SK-N-DZ (cell line): Measurements from ENCODE around the gene GINS1. TPM values are rescaled to one million over a fixed set of nuclear protein-coding genes. Genes with fewer than 3 reads are reported as not detected.

Source experiments
- DNase-seq: peaks from one replicate; pipeline ENCODE4 v3.0.0-alpha.2; 2015; ENCODE audit warnings: low spot score
- polyA plus RNA-seq, 2 experiments: library from polyadenylated mRNA; depleted of rRNA; stranded (reverse); fragments of >200 nt; gene quantifications; 2 replicates each; pipeline ENCODE4 v1.2.3, GENCODE V29; 2014

Gene GINS1
- polyA plus RNA-seq (2014; cell fraction: cytosol; rRNA removed), result 44.3 and 56.2 TPM in 2 replicates
- polyA plus RNA-seq (2014; cell fraction: nucleus; rRNA removed), result 27.2 and 28.9 TPM in 2 replicates

- DNase-seq, result peak; percentile 97
Measured at GRCh38 chr20:25407311-25408169, at the start of gene GINS1. TSS of gene GINS1 (plus strand) at chr20:25407673. CDS start at chr20:25407821, 148 bp downstream.

GRCh38 chr20:25360631-25361286 lies 46.7 kb upstream of the GINS1 start:
- no peak for DNase-seq

GRCh38 chr20:25361287-25361683 lies 46.2 kb upstream of the GINS1 start:
- no peak for DNase-seq

- DNase-seq, result no peak
Measured at GRCh38 chr20:25364180-25364788, 43.2 kb upstream of the GINS1 start.

GRCh38 chr20:25364879-25365699 lies 42.4 kb upstream of the GINS1 start:
- DNase-seq, result no peak

GRCh38 chr20:25368526-25368925 lies 38.9 kb upstream of the GINS1 start:
- DNase-seq, result no peak

GRCh38 chr20:25368976-25369375 lies 38.5 kb upstream of the GINS1 start:
- DNase-seq, result no peak

GRCh38 chr20:25369529-25369928 lies 37.9 kb upstream of the GINS1 start:
- no peak for DNase-seq

- DNase-seq, result no peak
Measured at GRCh38 chr20:25369971-25370370, 37.5 kb upstream of the GINS1 start.

GRCh38 chr20:25372584-25373336 lies 34.7 kb upstream of the GINS1 start:
- DNase-seq, result no peak

- DNase-seq, result no peak
Measured at GRCh38 chr20:25374842-25375241, 32.6 kb upstream of the GINS1 start.

- no peak for DNase-seq
Measured at GRCh38 chr20:25376236-25376635, 31.2 kb upstream of the GINS1 start.

GRCh38 chr20:25376886-25377285 lies 30.6 kb upstream of the GINS1 start:
- DNase-seq, result no peak

GRCh38 chr20:25378189-25378883 lies 29.1 kb upstream of the GINS1 start:
- no peak for DNase-seq

GRCh38 chr20:25378884-25379733 lies 28.4 kb upstream of the GINS1 start:
- no peak for DNase-seq

GRCh38 chr20:25380945-25381614 lies 26.4 kb upstream of the GINS1 start:
- no peak for DNase-seq

GRCh38 chr20:25382704-25383370 lies 24.6 kb upstream of the GINS1 start:
- DNase-seq, result no peak

- DNase-seq, result peak; percentile 52
Measured at GRCh38 chr20:25389401-25389857, 18.0 kb upstream of the GINS1 start.
